Measurements from ENCODE around the gene ABTB2. TPM values are rescaled to one million over a fixed set of nuclear protein-coding genes. Genes with fewer than 3 reads are reported as not detected.

Gene ABTB2
- total RNA-seq, 2 donors from 2014 or later: 27.0 to 27.4 TPM

DNA sequence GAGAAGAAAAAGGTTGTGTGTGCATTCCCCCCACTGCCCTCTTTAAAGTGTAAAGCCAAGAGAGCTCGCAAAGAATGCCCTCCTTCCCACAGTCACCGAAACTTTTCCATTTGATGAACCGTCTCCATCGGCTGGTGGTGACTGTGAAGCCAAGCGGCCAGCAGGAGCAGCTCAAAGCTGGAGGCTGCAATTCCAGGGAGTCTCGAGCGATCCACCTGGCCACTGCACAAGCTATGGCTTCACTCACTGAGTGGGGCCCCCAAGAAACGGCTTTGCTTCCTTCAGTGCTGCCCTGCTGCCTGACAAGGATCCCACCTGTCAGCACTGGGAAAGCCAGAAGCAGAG, 117.7 kb downstream of the ABTB2 start:
- H3K36me3 ChIP-seq: no peaks in the 10 kb centered on the region

DNA sequence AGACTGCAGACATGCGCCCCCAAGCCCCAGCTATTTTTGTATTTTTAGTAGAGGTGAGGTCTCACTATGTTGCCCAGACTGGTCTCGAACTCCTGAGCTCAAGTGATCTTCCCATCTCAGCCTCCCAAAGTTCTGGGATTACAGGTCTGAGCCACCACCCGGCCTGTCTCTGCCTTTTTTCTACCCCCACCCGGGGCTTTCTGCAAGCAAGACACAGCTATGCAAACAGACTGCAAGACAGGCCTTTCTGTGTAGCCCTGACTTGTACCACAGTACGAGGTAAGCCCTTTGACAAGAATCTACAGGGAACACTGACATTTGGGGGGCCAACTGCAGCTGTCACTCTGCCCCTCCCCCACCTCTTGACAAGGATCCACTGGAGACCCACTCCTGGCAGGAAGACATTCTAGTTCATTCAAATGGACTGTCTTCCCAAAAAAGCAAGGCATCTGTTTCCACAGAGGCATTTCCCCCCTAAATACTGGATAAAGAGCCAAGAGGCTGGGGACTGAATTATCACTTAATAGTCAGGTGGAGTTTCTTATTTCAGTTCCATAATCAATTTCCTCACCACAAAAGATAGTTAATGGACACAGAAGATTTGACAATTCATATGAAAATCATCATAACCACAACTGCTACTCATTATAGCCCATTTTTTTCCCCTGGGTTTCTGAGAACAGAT, 118.2 kb downstream of the ABTB2 start:
- TF ChIP-seq, protein P1, sequence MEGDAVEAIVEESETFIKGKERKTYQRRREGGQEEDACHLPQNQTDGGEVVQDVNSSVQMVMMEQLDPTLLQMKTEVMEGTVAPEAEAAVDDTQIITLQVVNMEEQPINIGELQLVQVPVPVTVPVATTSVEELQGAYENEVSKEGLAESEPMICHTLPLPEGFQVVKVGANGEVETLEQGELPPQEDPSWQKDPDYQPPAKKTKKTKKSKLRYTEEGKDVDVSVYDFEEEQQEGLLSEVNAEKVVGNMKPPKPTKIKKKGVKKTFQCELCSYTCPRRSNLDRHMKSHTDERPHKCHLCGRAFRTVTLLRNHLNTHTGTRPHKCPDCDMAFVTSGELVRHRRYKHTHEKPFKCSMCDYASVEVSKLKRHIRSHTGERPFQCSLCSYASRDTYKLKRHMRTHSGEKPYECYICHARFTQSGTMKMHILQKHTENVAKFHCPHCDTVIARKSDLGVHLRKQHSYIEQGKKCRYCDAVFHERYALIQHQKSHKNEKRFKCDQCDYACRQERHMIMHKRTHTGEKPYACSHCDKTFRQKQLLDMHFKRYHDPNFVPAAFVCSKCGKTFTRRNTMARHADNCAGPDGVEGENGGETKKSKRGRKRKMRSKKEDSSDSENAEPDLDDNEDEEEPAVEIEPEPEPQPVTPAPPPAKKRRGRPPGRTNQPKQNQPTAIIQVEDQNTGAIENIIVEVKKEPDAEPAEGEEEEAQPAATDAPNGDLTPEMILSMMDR (IDR thresholded peaks at IDR 0.05): no peak
- H3K9me3 ChIP-seq: no peaks in the 10 kb centered on the region

More for the DNA sequence above, 117.7 kb downstream of the ABTB2 start:
- no peaks in the 10 kb centered on the region for H3K27me3 ChIP-seq
- no peak overlapping the region for H3K4me3 ChIP-seq
- DNase-seq (ENCODE audit: low spot score): no peak
- peaks cover 0 to 38% of the 10 kb centered on the region in 2 donors for H3K4me1 ChIP-seq
- TF ChIP-seq, protein P1 (IDR thresholded peaks at IDR 0.05): no peak
- H3K9me3 ChIP-seq: no peaks in the 10 kb centered on the region
- H3K27ac ChIP-seq: no peak overlapping the region

DNA sequence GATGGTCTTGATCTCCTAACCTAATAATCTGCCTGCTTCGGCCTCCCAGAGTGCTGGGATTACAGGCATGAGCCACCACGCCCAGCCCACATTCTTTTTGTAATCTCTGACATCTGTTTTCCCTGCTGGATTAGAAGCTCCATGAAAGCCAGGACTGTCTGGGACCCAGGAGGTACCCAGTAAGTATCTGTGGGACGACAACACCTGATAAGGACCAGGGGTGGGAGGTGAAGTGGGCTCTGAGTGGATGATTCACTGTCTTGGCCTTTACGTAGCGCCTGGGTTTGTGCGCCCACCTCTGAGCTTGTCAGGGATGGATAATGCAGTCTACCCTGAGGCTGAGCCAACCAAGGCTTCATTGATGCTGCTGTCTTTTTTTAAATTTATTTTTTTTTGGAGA, 118.8 kb downstream of the ABTB2 start:
- no peak for DNase-seq (ENCODE audit: low spot score)
- TF ChIP-seq, protein P1 (IDR thresholded peaks at IDR 0.05): no peak
- Histone ChIP-seq H3K27ac (no peak overlapping the region), H3K4me1 (peaks cover 0 to 33% of the 10 kb centered on the region in 2 donors), H3K36me3 (no peaks in the 10 kb centered on the region), H3K27me3 (no peaks in the 10 kb centered on the region), H3K4me3 (no peak overlapping the region), H3K9me3 (no peaks in the 10 kb centered on the region)

More for the DNA sequence above, 118.2 kb downstream of the ABTB2 start:
- DNase-seq (ENCODE audit: low spot score): no peak
- Histone ChIP-seq H3K4me3 (no peak overlapping the region), H3K27me3 (no peaks in the 10 kb centered on the region), H3K36me3 (no peaks in the 10 kb centered on the region), H3K27ac (no peak overlapping the region), H3K4me1 (peaks cover 0 to 33% of the 10 kb centered on the region in 2 donors)

DNA sequence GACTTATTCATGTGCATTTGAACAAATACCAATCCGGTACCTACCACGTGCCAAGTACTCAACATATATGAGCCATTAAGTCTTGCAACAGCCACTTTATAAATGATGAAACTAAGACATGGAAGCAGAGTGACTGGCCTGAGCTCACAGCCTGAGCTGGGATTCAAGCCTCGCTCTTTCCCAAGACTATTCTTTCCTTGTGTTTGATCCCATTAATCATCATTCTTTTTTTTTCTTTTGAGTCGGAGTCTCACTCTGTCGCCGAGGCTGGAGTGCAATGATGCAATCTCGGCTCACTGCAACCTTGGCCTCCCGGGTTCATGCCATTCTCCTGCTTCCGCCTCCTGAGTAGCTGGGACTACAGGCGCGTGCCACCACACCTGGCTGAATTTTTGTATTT, 119.3 kb downstream of the ABTB2 start:
- Histone ChIP-seq H3K27ac (no peak overlapping the region), H3K27me3 (no peaks in the 10 kb centered on the region), H3K4me3 (no peak overlapping the region), H3K36me3 (no peaks in the 10 kb centered on the region), H3K4me1 (peaks cover 0 to 30% of the 10 kb centered on the region in 2 donors), H3K9me3 (no peaks in the 10 kb centered on the region)
- TF ChIP-seq, protein P1 (IDR thresholded peaks at IDR 0.05): no peak
- no peak for DNase-seq (ENCODE audit: low spot score)

DNA sequence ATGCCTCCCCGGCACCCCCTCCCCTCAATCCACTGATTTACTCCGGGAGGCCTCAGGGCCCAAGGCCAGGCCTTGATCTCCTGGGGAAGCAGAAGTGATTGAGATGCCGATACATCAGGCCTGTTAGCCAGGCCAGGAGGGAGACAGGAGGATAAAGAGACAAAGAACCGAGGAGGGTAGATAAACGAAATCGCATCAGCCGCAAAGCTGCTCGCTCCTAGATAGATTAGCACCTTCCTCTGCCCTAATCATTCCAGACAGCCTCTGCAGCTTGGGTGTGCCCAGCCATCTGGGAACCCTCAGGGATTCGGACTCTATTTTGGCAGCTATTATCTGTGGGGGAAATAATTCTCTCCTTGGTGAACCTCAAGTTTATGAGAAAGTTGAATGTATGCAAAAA, 121.2 kb downstream of the ABTB2 start:
- no peak for DNase-seq (ENCODE audit: low spot score)
- Histone ChIP-seq H3K4me3 (no peak overlapping the region), H3K27ac (no peak overlapping the region), H3K4me1 (peaks cover 0 to 13% of the 10 kb centered on the region in 2 donors), H3K36me3 (no peaks in the 10 kb centered on the region), H3K27me3 (no peaks in the 10 kb centered on the region), H3K9me3 (no peaks in the 10 kb centered on the region)
- TF ChIP-seq, protein P1 (IDR thresholded peaks at IDR 0.05): no peak

DNA sequence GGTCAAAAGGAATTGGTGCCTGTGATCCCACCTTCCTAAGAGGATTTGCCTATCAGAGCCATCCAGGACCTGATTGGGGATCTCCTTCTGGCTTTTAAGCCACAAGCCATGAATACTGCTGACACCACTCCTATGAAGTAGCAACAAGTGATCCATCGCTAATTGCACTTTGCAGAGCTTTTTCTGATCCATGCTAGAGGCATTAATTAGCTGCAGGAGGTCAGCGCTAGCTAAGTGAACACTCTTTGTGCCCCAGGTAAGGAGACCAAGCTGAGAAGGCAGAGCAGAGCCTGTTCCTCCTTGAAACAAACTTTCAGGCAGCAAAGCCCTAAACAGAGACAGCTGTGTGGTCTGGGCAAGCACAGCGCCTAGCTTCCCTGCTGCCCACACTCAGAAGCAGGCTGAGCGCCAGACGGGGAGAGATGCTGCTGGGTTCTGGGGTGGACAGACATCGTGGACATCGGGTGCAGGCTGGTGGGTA, 122.2 kb downstream of the ABTB2 start:
- no peaks in the 10 kb centered on the region for H3K36me3 ChIP-seq
- H3K9me3 ChIP-seq: no peaks in the 10 kb centered on the region
- peaks cover 0 to 13% of the 10 kb centered on the region in 2 donors for H3K4me1 ChIP-seq
- no peak overlapping the region for H3K27ac ChIP-seq
- TF ChIP-seq, protein P1 (IDR thresholded peaks at IDR 0.05): no peak
- no peaks in the 10 kb centered on the region for H3K27me3 ChIP-seq
- no peak for DNase-seq (ENCODE audit: low spot score)
- H3K4me3 ChIP-seq: no peak overlapping the region

Measured in right atrium auricular region (tissue), 2 donors.